H1 (cell line): ENCODE results near the gene ITPRIPL2. TPM values are rescaled to one million over a fixed set of nuclear protein-coding genes. Genes with fewer than 3 reads are reported as not detected.

Experiments
- CTCF ChIA-PET: fragments of 300-600 bp; sonication (Branson Sonifier 250); formaldehyde crosslinking; loops from one replicate; lab custom pipeline; 2021; ENCODE audit not compliant: partially characterized antibody; lab: Charles Lee
- POLR2A ChIA-PET: fragments of 300-600 bp; sonication (Branson Sonifier 250); formaldehyde crosslinking; loops from one replicate; lab custom pipeline; 2021; ENCODE audit warnings: inconsistent platforms; ENCODE audit not compliant: partially characterized antibody; lab: Charles Lee
- DNase-seq, 2 experiments: peaks; one replicate each; pipeline versions ENCODE4 v3.0.0 to v3.0.0-alpha.2; 2010 to 2022; ENCODE audit warnings: low spot score in 2 of 2, low read depth in 1 of 2, mixed read lengths in 1 of 2
- FAIRE-seq: peaks from 2 replicates; lab custom pipeline; 2011; peaks lifted over from hg19 to GRCh38; lab: Jason Lieb, UNC
- H2AFZ ChIP-seq: 2 replicates; pipeline ENCODE4 v1.8.1; 2012; ENCODE audit warnings: low read length, inconsistent platforms
- H2AK5ac ChIP-seq: 2 replicates; pipeline ENCODE4 v1.6.1; 2013; ENCODE audit warnings: low read depth, low read length
- H2BK120ac ChIP-seq: replicated peaks from 2 replicates; pipeline ENCODE3; 2013; ENCODE audit warnings: low read depth, low read length, inconsistent platforms
- H2BK12ac ChIP-seq: 2 replicates; pipeline ENCODE4 v1.6.1; 2013; ENCODE audit warnings: low read depth, low read length
- H2BK15ac ChIP-seq: 2 replicates; pipeline ENCODE4 v1.6.1; 2013; ENCODE audit warnings: low read length
- H2BK20ac ChIP-seq: 2 replicates; pipeline ENCODE4 v1.6.1; 2013; ENCODE audit warnings: low read length
- H2BK5ac ChIP-seq: 2 replicates; pipeline ENCODE4 v1.6.1; 2013; ENCODE audit warnings: low read depth, low read length
- H3K14ac ChIP-seq: 2 replicates; pipeline ENCODE4 v1.6.1; 2013; ENCODE audit warnings: inconsistent platforms; ENCODE audit not compliant: insufficient read length
- H3K18ac ChIP-seq: 2 replicates; pipeline ENCODE4 v1.6.1; 2013; ENCODE audit warnings: low read length; ENCODE audit errors: extremely low read depth
- H3K23ac ChIP-seq: 2 replicates; pipeline ENCODE4 v1.6.1; 2013; ENCODE audit warnings: inconsistent platforms; ENCODE audit not compliant: insufficient read length
- H3K23me2 ChIP-seq: 2 replicates; pipeline ENCODE4 v1.6.1; 2013; ENCODE audit warnings: low read depth, low read length
- H3K27ac ChIP-seq: 2 replicates; pipeline ENCODE4 v1.6.1; 2011; ENCODE audit warnings: low read depth, low read length, inconsistent platforms
- H3K27me3 ChIP-seq, 4 experiments: replicated peaks in 1 of 4; 1 replicate in 1 of 4; 2 replicates in 3 of 4; pipeline versions ENCODE4 v1.6.1 to v1.8.1; 2011 to 2013; ENCODE audit warnings: low read length in 3 of 4, mild to moderate bottlenecking in 3 of 4, inconsistent platforms in 2 of 4, mixed read lengths in 2 of 4, moderate library complexity in 1 of 4; ENCODE audit not compliant: control insufficient read depth in 3 of 4, insufficient read depth in 3 of 4; ENCODE audit errors: extremely low read depth in 1 of 4
- H3K36me3 ChIP-seq, 4 experiments: 2 replicates each; pipeline versions ENCODE4 v1.6.1 to v1.8.1; 2011 to 2013; ENCODE audit warnings: mild to moderate bottlenecking in 4 of 4, low read length in 3 of 4, moderate library complexity in 2 of 4, control low read depth in 1 of 4, inconsistent platforms in 1 of 4; ENCODE audit not compliant: insufficient read depth in 4 of 4, control insufficient read depth in 2 of 4
- H3K4ac ChIP-seq: replicated peaks from 2 replicates; pipeline ENCODE3; 2013; ENCODE audit warnings: low read length, low read depth, mixed read lengths, inconsistent platforms; ENCODE audit not compliant: insufficient read length
- H3K4me1 ChIP-seq, 4 experiments: replicated peaks in 1 of 4; 1 replicate in 1 of 4; 2 replicates in 3 of 4; pipeline versions ENCODE4 v1.6.1 to v1.8.1; 2011 to 2013; ENCODE audit warnings: low read length in 3 of 4, inconsistent platforms in 2 of 4, mixed read lengths in 1 of 4; ENCODE audit not compliant: insufficient read depth in 4 of 4, control insufficient read depth in 3 of 4
- H3K4me2 ChIP-seq, 2 experiments: 2 replicates each; pipeline versions ENCODE4 v1.6.1 to v1.8.1; 2011 to 2013; ENCODE audit warnings: low read depth in 2 of 2, low read length in 2 of 2, control low read depth in 1 of 2, inconsistent platforms in 1 of 2, mild to moderate bottlenecking in 1 of 2; ENCODE audit not compliant: insufficient read depth in 1 of 2
- H3K4me3 ChIP-seq, 4 experiments: fragments of 200-600, 300-600 bp in 1 of 4; sonication (generic), shearing (Covaris generic), sonication (Bioruptor Twin) in 1 of 4; 2 replicates each; pipeline versions ENCODE4 v1.5.1 to v1.8.1; 2011 to 2016; ENCODE audit warnings: low read length in 4 of 4, low read depth in 3 of 4, control low read depth in 2 of 4, inconsistent platforms in 2 of 4, mild to moderate bottlenecking in 2 of 4, mixed read lengths in 1 of 4, moderate library complexity in 1 of 4; ENCODE audit not compliant: insufficient read depth in 2 of 4; ENCODE audit errors: extremely low read depth in 1 of 4
- H3K56ac ChIP-seq: replicated peaks from 2 replicates; pipeline ENCODE3; 2013; ENCODE audit warnings: low read depth, mild to moderate bottlenecking, mixed read lengths, low read length, inconsistent platforms; ENCODE audit not compliant: insufficient read length
- H3K79me1 ChIP-seq: 2 replicates; pipeline ENCODE4 v1.6.1; 2013; ENCODE audit warnings: low read depth, low read length, control low read depth
- H3K79me2 ChIP-seq, 2 experiments: 2 replicates each; pipeline versions ENCODE4 v1.6.1 to v1.8.1; 2012 to 2013; ENCODE audit warnings: low read length in 2 of 2, mild to moderate bottlenecking in 2 of 2, inconsistent platforms in 1 of 2; ENCODE audit not compliant: insufficient read depth in 2 of 2, control insufficient read depth in 1 of 2
- H3K9ac ChIP-seq, 4 experiments: replicated peaks in 1 of 4; 1 replicate in 1 of 4; 2 replicates in 3 of 4; pipeline versions ENCODE4 v1.6.1 to v1.8.1; 2011 to 2013; ENCODE audit warnings: low read depth in 3 of 4, low read length in 3 of 4, control low read depth in 2 of 4, mild to moderate bottlenecking in 2 of 4, moderate library complexity in 2 of 4, inconsistent platforms in 1 of 4; ENCODE audit errors: extremely low read depth in 1 of 4
- H3K9me3 ChIP-seq, 2 experiments: 2 replicates each; pipeline versions ENCODE4 v1.6.1 to v1.8.1; 2012 to 2013; ENCODE audit warnings: mild to moderate bottlenecking in 2 of 2, moderate library complexity in 2 of 2, control low read depth in 1 of 2, inconsistent platforms in 1 of 2, low read depth in 1 of 2, low read length in 1 of 2, mixed read lengths in 1 of 2; ENCODE audit not compliant: insufficient read depth in 2 of 2
- H4K20me1 ChIP-seq, 2 experiments: replicated peaks in 1 of 2; 2 replicates each; pipeline versions ENCODE3 to v1.8.1; 2011 to 2013; ENCODE audit warnings: inconsistent platforms in 2 of 2, low read length in 2 of 2, mild to moderate bottlenecking in 1 of 2; ENCODE audit not compliant: insufficient read depth in 2 of 2, control insufficient read depth in 1 of 2
- H4K5ac ChIP-seq: 2 replicates; pipeline ENCODE4 v1.6.1; 2013; ENCODE audit warnings: low read length, low read depth, mixed read lengths, inconsistent platforms; ENCODE audit not compliant: insufficient read length
- H4K8ac ChIP-seq: 2 replicates; pipeline ENCODE4 v1.8.0; 2013; ENCODE audit warnings: mild to moderate bottlenecking, moderate library complexity, low read length, inconsistent platforms; ENCODE audit not compliant: insufficient read depth; ENCODE audit errors: extremely low read depth
- H4K91ac ChIP-seq: replicated peaks from 2 replicates; pipeline ENCODE3; 2013; ENCODE audit warnings: low read length, mixed read lengths, inconsistent platforms; ENCODE audit not compliant: insufficient read length
- BRCA1 ChIP-seq: IDR thresholded peaks from 2 replicates; pipeline ENCODE4 v1.6.1; 2012; ENCODE audit warnings: low read depth, low read length, improper control_type of control experiment
- CBX5 ChIP-seq: fragments of 300-800, 300-1000 bp; sonication (generic); IDR thresholded peaks from 2 replicates; pipeline ENCODE4 v1.7.1; 2016; ENCODE audit warnings: antibody characterized with exemption, low read length, low read depth
- CHD2 ChIP-seq: IDR thresholded peaks from 2 replicates; pipeline ENCODE4 v1.6.1; 2012; ENCODE audit warnings: low read length, improper control_type of control experiment
- CTBP2 ChIP-seq: IDR thresholded peaks from 2 replicates; pipeline ENCODE4 v1.7.0; 2011; ENCODE audit warnings: borderline replicate concordance, mild to moderate bottlenecking, moderate library complexity, mixed read lengths, low read length; ENCODE audit not compliant: insufficient read depth, insufficient read length
- EP300 ChIP-seq, 2 experiments: IDR thresholded peaks; 1 replicate in 1 of 2; 2 replicates in 1 of 2; pipeline ENCODE4 v1.6.1; 2011 to 2012; ENCODE audit warnings: low read depth in 2 of 2, low read length in 2 of 2, mild to moderate bottlenecking in 2 of 2, borderline replicate concordance in 1 of 2, inconsistent platforms in 1 of 2, moderate library complexity in 1 of 2
- FOSL1 ChIP-seq: IDR thresholded peaks from 2 replicates; pipeline ENCODE4 v1.6.1; 2011; ENCODE audit warnings: mild to moderate bottlenecking, low read depth, low read length, moderate library complexity; ENCODE audit not compliant: insufficient read depth
- JUN ChIP-seq: IDR thresholded peaks from 2 replicates; pipeline ENCODE4 v1.6.1; 2011; ENCODE audit warnings: low read depth, mild to moderate bottlenecking, improper control_type of control experiment, low read length
- KDM4A ChIP-seq: IDR thresholded peaks from one replicate; pipeline ENCODE4 v1.7.1; 2012; ENCODE audit warnings: low read depth, mild to moderate bottlenecking, moderate library complexity, low read length, inconsistent platforms; ENCODE audit not compliant: severe bottlenecking
- MAFK ChIP-seq: IDR thresholded peaks from 2 replicates; pipeline ENCODE4 v1.6.1; 2012; ENCODE audit warnings: low read depth, mild to moderate bottlenecking, improper control_type of control experiment, low read length
- POLR2AphosphoS5 ChIP-seq: IDR thresholded peaks from 2 replicates; pipeline ENCODE4 v1.6.1; 2011; ENCODE audit warnings: low read depth, low read length
- RFX5 ChIP-seq: IDR thresholded peaks from 2 replicates; pipeline ENCODE4 v1.6.1; 2011; ENCODE audit warnings: low read depth, low read length, improper control_type of control experiment, borderline replicate concordance
- SAP30 ChIP-seq: fragments of 300-600 bp; sonication (generic); IDR thresholded peaks from 2 replicates; pipeline ENCODE4 v1.7.1; 2012; ENCODE audit warnings: low read length, moderate library complexity, mild to moderate bottlenecking, inconsistent platforms; ENCODE audit not compliant: insufficient read depth, insufficient replicate concordance
- SIN3A ChIP-seq, 2 experiments: IDR thresholded peaks in 1 of 2; conservative IDR thresholded peaks in 1 of 2; 2 replicates each; pipeline ENCODE4 v1.6.1; 2011 to 2012; ENCODE audit warnings: low read length in 2 of 2, improper control_type of control experiment in 1 of 2, low read depth in 1 of 2, mild to moderate bottlenecking in 1 of 2
- WGBS, 2 experiments: shearing (Covaris generic) in 1 of 2; methylation state at CpG; one replicate each; pipeline versions ENCODE4 v1.1.6 to v1.1.7; 2013 to 2015; ENCODE audit warnings: low lambda C conversion rate in 2 of 2, mixed read lengths in 2 of 2, inconsistent platforms in 1 of 2, low coverage in 1 of 2, missing lambda C conversion rate in 1 of 2; ENCODE audit not compliant: insufficient replicate concordance in 2 of 2, insufficient coverage in 1 of 2, insufficient read length in 1 of 2; ENCODE audit errors: extremely low coverage in 1 of 2, missing lambda C conversion rate in 1 of 2; 5-methylcytosine and 5-hydroxymethylcytosine counted together
- polyA plus RNA-seq, 7 experiments: library from polyadenylated mRNA; depleted of rRNA in 3 of 7; stranded (reverse) in 5 of 7; unstranded in 2 of 7; fragments of >200 nt in 5 of 7; fragments of 200-250 nt in 2 of 7; gene quantifications; 1 replicate in 5 of 7; 2 replicates in 1 of 7; 4 replicates in 1 of 7; pipeline versions ENCODE4 v1.2.1 to v1.2.3, GENCODE V29; 2011 to 2013; ENCODE audit warnings: missing spikeins in 2 of 7, mixed read lengths in 2 of 7
- total RNA-seq: library from RNA; stranded (reverse); fragmentation: NEBNext Ultra II Directional; extraction: Animal tissue kit (Norgen Biotek cat#: 25700); gene quantifications from 2 replicates; pipeline ENCODE4 v1.2.1, GENCODE V29; 2021

ITPRIPL2 gene
- total and polyA plus RNA-seq, 2 of the 8 experiments (the other 6 are each of a cell fraction or from before 2014, with no cell fraction given), result 1.1 to 3.4 TPM

DNA sequence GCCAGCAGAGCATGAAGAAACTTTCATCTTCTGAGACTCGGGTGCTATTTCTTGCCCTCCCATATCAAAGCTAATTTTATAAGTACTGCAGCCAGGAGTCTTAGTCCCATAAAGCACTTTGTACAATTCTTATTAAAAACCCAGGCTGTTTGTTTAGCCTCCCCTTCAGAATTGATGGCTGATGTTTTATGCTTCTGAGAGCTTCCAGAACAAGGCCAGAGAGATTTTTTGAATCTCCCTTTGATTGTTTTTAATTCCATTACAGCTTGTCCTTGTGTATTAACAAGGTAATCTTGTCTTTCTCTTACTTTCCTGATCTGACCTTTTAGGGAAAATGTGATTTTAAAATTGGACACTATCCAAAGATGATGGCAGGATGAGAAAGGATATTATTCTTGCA is 30.1 kb upstream of the ITPRIPL2 start:
- Histone ChIP-seq H3K4me3 (no peak overlapping the region), H3K23ac (no peak overlapping the region), H3K56ac (no peak overlapping the region), H2BK12ac (no peak overlapping the region), H3K36me3 (peaks cover 0 to 16% (median 9%) of the 10 kb centered on the region in 4 experiments; a peak in 5 of 8 replicates), H3K18ac (no peak overlapping the region), H4K8ac (no peak overlapping the region), H3K79me1 (no peaks in the 10 kb centered on the region), H2BK120ac (no peak overlapping the region), H3K23me2 (no peaks in the 10 kb centered on the region; the same call in 1 of the 2 replicates), H2AFZ (no peak overlapping the region), H3K4me1 (no peaks in the 10 kb centered on the region; a peak in 1 of 7 replicates), H2AK5ac (no peak overlapping the region), H3K14ac (no peak overlapping the region), H3K4ac (no peak overlapping the region), H3K27me3 (peaks cover 0 to 10% (median 7%) of the 10 kb centered on the region in 4 experiments; a peak in 5 of 7 replicates), H2BK15ac (no peak overlapping the region), H2BK20ac (no peak overlapping the region), H4K5ac (no peak overlapping the region), H2BK5ac (no peak overlapping the region), H4K91ac (no peak overlapping the region), H4K20me1 (no peaks in the 10 kb centered on the region), H3K79me2 (no peaks in the 10 kb centered on the region), H3K4me2 (no peak overlapping the region), H3K27ac (no peak overlapping the region), H3K9ac (no peak overlapping the region), H3K9me3 (no peaks in the 10 kb centered on the region; a peak in 1 of 4 replicates)
- FAIRE-seq, result no peak
- POLR2A ChIA-PET, result interaction anchor here (0.6 to 1.4 kb wide), 3 partner anchors 15 to 294 kb away, joined by 3 read pairs; no protein-coding TSS in a partner anchor
- no peak for DNase-seq
- CTCF ChIA-PET, result interaction anchor here (1.7 to 4.2 kb wide), 4 partner anchors 40 to 420 kb away, joined by 5 to 42 read pairs (median 11); no protein-coding TSS in a partner anchor
- WGBS, 2 experiments, result 90% methylated on average over 1 of the region's 1 CpG; no CpG with 5 or more reads in 1 of the 2 experiments
- TF ChIP-seq CHD2, result no peak
- no peak for TF ChIP-seq RFX5
- no peak for TF ChIP-seq SAP30
- no peak for TF ChIP-seq SIN3A (conservative IDR thresholded peaks at IDR 0.05 in 1 of 2, IDR thresholded peaks at IDR 0.05 in 1 of 2; ENCODE audit: low read depth in 1 of 2, low read length in 2 of 2)
- TF ChIP-seq KDM4A, result no peak
- no peak for TF ChIP-seq EP300 (IDR thresholded peaks at IDR 0.05; ENCODE audit: borderline replicate concordance in 1 of 2, low read depth in 2 of 2, low read length in 2 of 2)
- TF ChIP-seq MAFK, result no peak
- no peak for TF ChIP-seq CBX5
- no peak for TF ChIP-seq JUN
- TF ChIP-seq CTBP2, result no peak
- no peak for TF ChIP-seq BRCA1
- TF ChIP-seq POLR2AphosphoS5, result no peak
- TF ChIP-seq FOSL1, result no peak
